CD14-positive monocyte (primary cell): ENCODE data around the gene IVD. TPM values are rescaled to one million over a fixed set of nuclear protein-coding genes. Genes with fewer than 3 reads are reported as not detected.

Experiments
- DNase-seq, 3 donors: peaks; one replicate each; pipeline ENCODE4 v3.0.0-alpha.2; 2011 to 2022
- H2AFZ ChIP-seq: 2 replicates; pipeline ENCODE4 v1.6.0; 2012; ENCODE audit warnings: mild to moderate bottlenecking, low read depth, low read length, inconsistent platforms; ENCODE audit not compliant: insufficient read depth, poor library complexity, severe bottlenecking
- H3K27ac ChIP-seq, 2 donors: 1 replicate in 1 of 2; 2 replicates in 1 of 2; pipeline ENCODE4 v1.5.1; 2012 to 2013; ENCODE audit warnings: low read length in 2 of 2, control low read depth in 1 of 2, inconsistent platforms in 1 of 2, low read depth in 1 of 2, mild to moderate bottlenecking in 1 of 2
- H3K27me3 ChIP-seq, 2 donors: one replicate each; pipeline versions ENCODE4 v1.6.0 to v1.6.1; 2011 to 2013; ENCODE audit warnings: low read length in 2 of 2; ENCODE audit not compliant: control insufficient read depth in 2 of 2, insufficient read depth in 2 of 2
- H3K36me3 ChIP-seq, 2 donors: replicated peaks in 1 of 2; 1 replicate in 1 of 2; 2 replicates in 1 of 2; pipeline versions ENCODE4 v1.5.1 to v1.6.1; 2012 to 2013; ENCODE audit warnings: low read length in 2 of 2, control low read depth in 1 of 2, inconsistent platforms in 1 of 2, mild to moderate bottlenecking in 1 of 2; ENCODE audit not compliant: insufficient read depth in 2 of 2, control insufficient read depth in 1 of 2
- H3K4me1 ChIP-seq, 2 donors: 1 replicate in 1 of 2; 2 replicates in 1 of 2; pipeline versions ENCODE4 v1.5.1 to v1.6.1; 2012 to 2013; ENCODE audit warnings: low read length in 2 of 2, control low read depth in 1 of 2, inconsistent platforms in 1 of 2, mild to moderate bottlenecking in 1 of 2, moderate library complexity in 1 of 2; ENCODE audit not compliant: insufficient read depth in 2 of 2, control insufficient read depth in 1 of 2
- H3K4me2 ChIP-seq: replicated peaks from 2 replicates; pipeline ENCODE3; 2012; ENCODE audit warnings: low read length, moderate library complexity, mild to moderate bottlenecking; ENCODE audit not compliant: poor library complexity, severe bottlenecking; ENCODE audit errors: extremely low read depth
- H3K4me3 ChIP-seq, 3 experiments: fragments of 200-600 bp in 1 of 3; sonication (generic) in 1 of 3; replicated peaks in 1 of 3; 1 replicate in 2 of 3; 2 replicates in 1 of 3; pipeline ENCODE4 v1.5.1; 2011 to 2013; ENCODE audit warnings: low read length in 3 of 3, mild to moderate bottlenecking in 3 of 3, control low read depth in 2 of 3, low read depth in 2 of 3, inconsistent platforms in 1 of 3, moderate library complexity in 1 of 3
- H3K79me2 ChIP-seq: 2 replicates; pipeline ENCODE4 v1.6.0; 2012; ENCODE audit warnings: mild to moderate bottlenecking, control low read depth, inconsistent platforms, low read length, moderate library complexity; ENCODE audit not compliant: insufficient read depth
- H3K9ac ChIP-seq: 2 replicates; pipeline ENCODE4 v1.6.0; 2017; ENCODE audit warnings: low read length, mild to moderate bottlenecking; ENCODE audit not compliant: insufficient read depth, poor library complexity, severe bottlenecking
- H3K9me3 ChIP-seq, 2 donors: replicated peaks in 1 of 2; 1 replicate in 1 of 2; 2 replicates in 1 of 2; pipeline versions ENCODE4 v1.5.1 to v1.6.1; 2012 to 2013; ENCODE audit warnings: low read length in 2 of 2, control low read depth in 1 of 2; ENCODE audit not compliant: control insufficient read depth in 1 of 2, insufficient read depth in 1 of 2
- H4K20me1 ChIP-seq: 2 replicates; pipeline ENCODE4 v1.6.0; 2012; ENCODE audit warnings: mild to moderate bottlenecking, low read length, control low read depth, moderate library complexity; ENCODE audit not compliant: insufficient read depth
- H3K27ac Mint-ChIP-seq, 7 donors: one replicate each; pipeline ENCODE4 v1.8.0; 2020; ENCODE audit warnings: mild to moderate bottlenecking in 7 of 7, mixed read lengths in 7 of 7, moderate library complexity in 6 of 7, inconsistent platforms in 2 of 7
- H3K27me3 Mint-ChIP-seq, 3 donors: one replicate each; pipeline ENCODE4 v1.8.0; 2021 to 2022; ENCODE audit warnings: low read depth in 3 of 3, mild to moderate bottlenecking in 3 of 3, mixed read lengths in 3 of 3, moderate library complexity in 3 of 3, inconsistent platforms in 1 of 3
- H3K36me3 Mint-ChIP-seq, 2 donors: one replicate each; pipeline ENCODE4 v1.8.0; 2020; ENCODE audit warnings: mixed read lengths in 2 of 2, inconsistent platforms in 1 of 2, mild to moderate bottlenecking in 1 of 2
- H3K4me1 Mint-ChIP-seq: one replicate; pipeline ENCODE4 v1.8.0; 2020; ENCODE audit warnings: mild to moderate bottlenecking, mixed read lengths
- H3K4me3 Mint-ChIP-seq, 2 donors: one replicate each; pipeline ENCODE4 v1.8.0; 2020; ENCODE audit warnings: mild to moderate bottlenecking in 2 of 2, mixed read lengths in 2 of 2, moderate library complexity in 1 of 2
- H3K9me3 Mint-ChIP-seq, 7 donors: one replicate each; pipeline ENCODE4 v1.8.0; 2020 to 2022; ENCODE audit warnings: mixed read lengths in 7 of 7, mild to moderate bottlenecking in 6 of 7, moderate library complexity in 6 of 7, inconsistent platforms in 2 of 7
- WGBS: methylation state at CpG from one replicate; pipeline ENCODE4 v1.1.5; 2013; ENCODE audit warnings: missing lambda C conversion rate; ENCODE audit not compliant: insufficient coverage; 5-methylcytosine and 5-hydroxymethylcytosine counted together
- intact Hi-C, 2 donors: fragments of 100-400 bp; cut with micrococcal nuclease; formaldehyde crosslinking; loops; one replicate each; pipeline versions ENCODE4 v1.15.0 to v1.15.1; 2023
- polyA plus RNA-seq, 3 donors: library from polyadenylated mRNA; depleted of rRNA in 1 of 3; unstranded in 2 of 3; stranded (reverse) in 1 of 3; fragments of 300-500 nt in 2 of 3; fragments of >200 nt in 1 of 3; fragmentation: Illumina TruSeq in 2 of 3; gene quantifications; 1 replicate in 2 of 3; 2 replicates in 1 of 3; pipeline ENCODE4 v1.2.3, GENCODE V29; 2012 to 2021
- TF ChIP-seq, protein P1 (sequence below): fragments of 200-600 bp; IDR thresholded peaks from one replicate; pipeline ENCODE4 v1.8.0; 2022; ENCODE audit warnings: antibody characterized with exemption, mild to moderate bottlenecking

Gene IVD
- polyA plus RNA-seq, 3 donors: 28.6 to 46.3 (median 31.3) TPM

DNA sequence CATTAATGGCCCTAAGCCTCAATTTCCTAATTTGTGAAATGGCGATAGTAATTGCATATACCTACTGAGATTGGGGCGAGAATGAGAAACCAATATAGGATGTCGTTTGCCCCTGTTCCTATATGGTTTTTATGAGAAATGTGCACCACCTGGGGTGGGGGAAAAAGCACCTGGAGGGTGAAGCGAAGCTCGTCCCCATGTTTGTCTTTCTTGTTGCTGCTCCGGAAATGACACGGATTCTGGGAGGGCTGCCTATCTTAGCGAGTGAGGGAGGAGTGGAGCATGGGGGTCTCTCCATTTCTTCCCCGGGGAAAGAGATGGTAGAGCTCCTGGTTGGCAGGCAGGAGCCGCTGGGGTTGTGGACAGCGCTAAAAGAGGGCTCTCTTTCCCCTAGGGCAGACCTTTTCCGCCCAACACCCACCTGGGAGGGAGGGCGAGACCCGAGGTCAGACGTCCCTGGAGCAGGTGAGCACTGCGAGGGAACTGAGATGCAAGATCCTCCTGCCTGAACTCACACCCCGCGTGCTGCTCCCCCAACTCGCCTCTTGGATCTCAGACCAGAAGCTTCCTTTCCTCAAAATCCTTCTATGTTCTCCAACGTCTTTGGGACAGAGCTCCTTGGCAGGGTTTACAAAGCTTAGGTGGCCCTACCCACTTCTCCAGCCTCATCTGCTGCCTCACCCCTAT lies 29.6 kb downstream of the IVD start:
- Histone ChIP-seq H2AFZ (no peak overlapping the region), H4K20me1 (no peaks in the 10 kb centered on the region), H3K9me3 (peaks cover 0 to 7% of the 10 kb centered on the region in 2 donors), H3K27ac (no peak overlapping the region), H3K79me2 (no peaks in the 10 kb centered on the region), H3K4me2 (no peak overlapping the region), H3K9ac (no peak overlapping the region), H3K36me3 (no peaks in the 10 kb centered on the region), H3K4me3 (no peak overlapping the region), H3K4me1 (peaks cover 21 to 24% of the 10 kb centered on the region in 2 donors), H3K27me3 (peaks cover 37 to 64% of the 10 kb centered on the region in 2 donors)
- Mint-ChIP-seq H3K9me3 (peaks cover 0 to 27% (median 8%) of the 10 kb centered on the region in 7 donors), H3K27ac (no peak overlapping the region), H3K27me3 (peaks cover 60 to 66% (median 65%) of the 10 kb centered on the region in 3 donors), H3K36me3 (peaks cover 7 to 11% of the 10 kb centered on the region in 2 donors), H3K4me1 (peaks cover 25% of the 10 kb centered on the region), H3K4me3 (peak overlapping the region in 1 of 2 donors; percentile 24)
- WGBS: 46% methylated on average over 17 of the region's 20 CpGs
- TF ChIP-seq, protein P1, sequence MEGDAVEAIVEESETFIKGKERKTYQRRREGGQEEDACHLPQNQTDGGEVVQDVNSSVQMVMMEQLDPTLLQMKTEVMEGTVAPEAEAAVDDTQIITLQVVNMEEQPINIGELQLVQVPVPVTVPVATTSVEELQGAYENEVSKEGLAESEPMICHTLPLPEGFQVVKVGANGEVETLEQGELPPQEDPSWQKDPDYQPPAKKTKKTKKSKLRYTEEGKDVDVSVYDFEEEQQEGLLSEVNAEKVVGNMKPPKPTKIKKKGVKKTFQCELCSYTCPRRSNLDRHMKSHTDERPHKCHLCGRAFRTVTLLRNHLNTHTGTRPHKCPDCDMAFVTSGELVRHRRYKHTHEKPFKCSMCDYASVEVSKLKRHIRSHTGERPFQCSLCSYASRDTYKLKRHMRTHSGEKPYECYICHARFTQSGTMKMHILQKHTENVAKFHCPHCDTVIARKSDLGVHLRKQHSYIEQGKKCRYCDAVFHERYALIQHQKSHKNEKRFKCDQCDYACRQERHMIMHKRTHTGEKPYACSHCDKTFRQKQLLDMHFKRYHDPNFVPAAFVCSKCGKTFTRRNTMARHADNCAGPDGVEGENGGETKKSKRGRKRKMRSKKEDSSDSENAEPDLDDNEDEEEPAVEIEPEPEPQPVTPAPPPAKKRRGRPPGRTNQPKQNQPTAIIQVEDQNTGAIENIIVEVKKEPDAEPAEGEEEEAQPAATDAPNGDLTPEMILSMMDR: no peak
- no peak for DNase-seq
- intact Hi-C loops: no loop called here

DNA sequence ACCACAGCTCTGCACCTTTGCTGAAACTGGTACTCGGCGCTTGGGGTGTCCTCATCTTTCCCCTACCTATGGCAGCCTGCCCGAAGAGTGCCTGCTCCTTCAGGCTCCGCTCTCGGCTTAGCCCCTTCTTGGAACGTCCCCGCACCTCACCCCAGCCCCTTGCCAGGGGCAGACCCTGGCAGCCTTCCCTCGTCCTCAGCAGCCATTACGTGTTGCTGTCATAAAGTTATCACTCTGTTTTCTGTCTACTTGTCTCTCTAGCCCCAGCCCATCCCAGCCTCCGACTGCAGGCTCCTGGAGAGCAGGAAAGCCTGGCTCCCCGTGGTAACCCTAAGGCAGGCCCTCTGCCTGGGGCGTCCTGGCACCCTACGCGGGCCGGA lies 30.1 kb downstream of the IVD start:
- Mint-ChIP-seq H3K36me3 (peaks cover 7 to 11% of the 10 kb centered on the region in 2 donors), H3K4me3 (peak overlapping the region in 1 of 2 donors; percentile 24), H3K27me3 (peaks cover 62 to 69% (median 69%) of the 10 kb centered on the region in 3 donors), H3K27ac (no peak overlapping the region), H3K4me1 (peaks cover 28% of the 10 kb centered on the region), H3K9me3 (peaks cover 0 to 27% (median 6%) of the 10 kb centered on the region in 7 donors)
- Histone ChIP-seq H3K4me3 (peak overlapping the region in 1 of 3 experiments; percentile 36), H3K36me3 (no peaks in the 10 kb centered on the region), H3K27me3 (peaks cover 37 to 65% of the 10 kb centered on the region in 2 donors), H3K4me1 (peaks cover 23 to 30% of the 10 kb centered on the region in 2 donors), H3K9me3 (peaks cover 0 to 7% of the 10 kb centered on the region in 2 donors), H3K27ac (no peak overlapping the region), H2AFZ (no peak overlapping the region), H3K79me2 (no peaks in the 10 kb centered on the region), H4K20me1 (no peaks in the 10 kb centered on the region), H3K9ac (no peak overlapping the region), H3K4me2 (peak overlapping the region; percentile 49)
- TF ChIP-seq, protein P1: no peak
- no peak for DNase-seq
- intact Hi-C loops: no loop called here
- 9% methylated on average over 15 of the region's 15 CpGs for WGBS
